HG03520 (cell line): ENCODE results near the gene LY6G6F.
"Not testable (repeated sequence)": the region's sequence is repeated elsewhere in the genome, so short reads cannot be mapped to it uniquely, and the experiment has no call there.

Experiments used
- ATAC-seq: cut with Tn5 transposase; IDR thresholded peaks from one replicate; pipeline ENCODE4 v1.9.1; 2021; ENCODE audit warnings: mild to moderate bottlenecking, moderate library complexity; ENCODE audit not compliant: unreplicated experiment

Gene LY6G6F

DNA sequence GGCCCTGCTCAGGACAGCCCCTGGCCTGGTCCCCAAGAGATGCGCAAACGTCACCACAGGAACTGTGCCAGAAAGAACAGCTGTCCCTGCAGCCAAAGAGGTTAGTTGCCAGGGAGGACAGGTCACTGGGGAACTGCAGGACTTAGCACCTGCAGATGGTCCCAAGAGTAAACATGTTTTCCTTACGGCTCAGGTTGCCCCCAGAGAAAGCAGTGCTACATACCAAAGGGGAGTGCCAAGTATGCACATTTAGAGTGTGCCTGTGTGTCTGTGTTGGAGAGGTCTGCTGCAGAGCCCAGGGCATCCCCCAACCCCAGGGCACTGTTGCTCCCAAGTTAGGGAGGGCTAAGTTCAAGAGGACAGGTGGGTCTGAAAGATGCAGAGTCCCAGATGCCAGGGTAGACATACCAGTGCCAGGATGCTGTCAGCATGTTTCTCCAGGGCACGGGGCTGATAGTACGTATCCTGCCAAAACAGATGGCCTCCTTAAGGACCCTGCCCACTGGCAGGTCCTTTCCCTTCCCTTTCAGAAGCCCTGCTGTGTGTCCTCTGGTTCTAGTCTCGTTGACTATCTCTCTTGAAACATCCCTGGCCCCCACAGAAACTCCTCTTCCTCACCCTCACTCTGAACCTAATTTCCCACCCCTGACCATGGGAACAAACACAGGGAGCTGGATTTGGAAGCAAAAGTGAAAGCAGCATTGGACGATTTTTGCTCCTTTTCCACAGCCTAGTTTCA, 4.8 kb upstream of the LY6G6F start:
- no peak for ATAC-seq

DNA sequence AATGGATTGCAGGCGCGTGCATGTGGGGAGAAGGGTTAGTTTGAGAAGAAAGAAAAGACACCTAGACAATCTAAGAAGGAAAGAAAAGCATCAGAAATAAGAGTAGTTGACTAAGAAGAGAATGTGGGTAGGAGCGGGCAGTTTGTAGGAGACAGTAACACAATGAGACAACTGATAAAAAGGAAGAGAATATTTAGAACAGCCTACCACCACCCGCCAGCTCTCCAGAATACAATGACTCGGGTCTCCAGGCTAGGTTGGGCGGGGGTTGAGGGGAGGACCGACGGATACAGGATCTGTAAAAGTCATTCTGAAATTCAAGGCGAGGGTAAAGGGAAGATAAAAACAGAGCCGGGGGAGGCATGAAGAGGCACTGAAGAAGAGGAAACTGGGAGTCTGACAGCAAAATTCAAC, 4.3 kb upstream of the LY6G6F start:
- no peak for ATAC-seq

DNA sequence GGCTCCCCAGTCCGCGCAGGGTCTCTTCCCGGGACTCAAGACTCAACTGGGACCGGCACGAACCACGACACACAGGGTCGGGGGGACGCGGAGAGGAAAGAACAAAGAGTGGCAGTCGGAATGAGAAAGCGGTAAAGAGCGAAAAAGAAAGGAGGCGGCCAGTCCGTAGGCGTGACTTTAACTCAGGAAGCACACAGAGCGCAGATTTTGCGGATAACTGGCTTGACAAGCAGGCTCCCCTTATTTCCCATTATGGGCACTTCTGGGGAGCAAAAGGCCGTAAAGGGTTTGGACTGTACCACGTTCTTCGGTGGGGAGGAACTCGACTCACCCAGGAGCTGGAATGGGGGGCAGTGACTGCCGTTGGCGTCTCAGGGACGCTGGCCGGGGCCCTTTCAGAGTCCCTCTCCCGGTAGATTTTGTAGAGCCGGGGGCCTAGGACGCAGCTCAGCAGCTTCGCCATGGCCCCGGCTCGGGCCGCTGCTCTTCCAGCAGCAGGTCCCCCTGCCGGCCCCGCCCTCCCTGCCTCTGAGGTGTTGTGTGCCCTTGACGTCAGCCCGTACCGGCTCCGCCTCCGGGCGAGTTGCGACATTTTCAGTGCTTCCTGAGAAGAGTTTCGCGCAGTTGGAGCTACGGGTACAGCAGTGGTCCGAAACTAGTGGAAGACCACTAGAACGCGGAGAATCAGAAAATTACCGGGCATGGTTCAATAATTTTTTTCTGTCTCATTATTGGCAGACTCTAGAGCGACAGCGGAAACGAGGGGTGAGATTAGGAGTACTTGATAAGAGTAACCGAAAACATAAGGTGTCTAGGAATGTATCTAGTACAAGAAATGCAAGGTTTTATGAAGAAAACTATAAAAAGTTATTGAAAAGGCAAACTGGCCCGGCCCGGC, 3.6 kb upstream of the LY6G6F start, which contains the start of gene ABHD16A:
TSS of gene ABHD16A (minus strand) at position 506 of the 898 bp plus-strand sequence. CDS start at position 463, 43 bp downstream.
- ATAC-seq: peak; percentile 79

DNA sequence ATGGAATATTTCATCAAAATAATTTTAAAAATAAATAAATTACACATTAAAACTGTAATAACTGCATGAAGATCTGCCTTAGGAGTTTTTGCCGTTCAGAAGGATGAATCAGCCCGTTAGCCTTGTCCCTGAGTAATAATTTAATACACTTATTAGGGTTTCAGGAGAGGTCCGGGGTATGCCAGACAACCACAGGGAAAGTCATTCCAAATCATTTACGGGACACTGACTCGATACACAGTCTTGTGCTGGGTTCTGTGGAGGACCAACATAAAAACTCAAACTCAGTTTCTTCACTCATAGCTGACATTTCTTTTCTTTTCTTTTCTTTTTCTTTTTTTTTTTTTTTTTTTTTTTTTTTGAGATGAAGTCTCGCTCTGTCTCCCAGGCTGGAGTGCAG, 735 bp upstream of the LY6G6F start:
- no peak for ATAC-seq

DNA sequence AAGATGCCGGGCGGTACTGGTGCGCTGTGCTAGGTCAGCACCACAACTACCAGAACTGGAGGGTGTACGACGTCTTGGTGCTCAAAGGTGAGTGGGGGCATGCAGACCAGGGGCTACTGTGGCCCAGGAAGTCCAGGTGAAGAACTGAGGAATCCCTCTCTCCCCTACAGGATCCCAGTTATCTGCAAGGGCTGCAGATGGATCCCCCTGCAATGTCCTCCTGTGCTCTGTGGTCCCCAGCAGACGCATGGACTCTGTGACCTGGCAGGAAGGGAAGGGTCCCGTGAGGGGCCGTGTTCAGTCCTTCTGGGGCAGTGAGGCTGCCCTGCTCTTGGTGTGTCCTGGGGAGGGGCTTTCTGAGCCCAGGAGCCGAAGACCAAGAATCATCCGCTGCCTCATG, 1.0 kb downstream of the LY6G6F start:
- no peak for ATAC-seq

DNA sequence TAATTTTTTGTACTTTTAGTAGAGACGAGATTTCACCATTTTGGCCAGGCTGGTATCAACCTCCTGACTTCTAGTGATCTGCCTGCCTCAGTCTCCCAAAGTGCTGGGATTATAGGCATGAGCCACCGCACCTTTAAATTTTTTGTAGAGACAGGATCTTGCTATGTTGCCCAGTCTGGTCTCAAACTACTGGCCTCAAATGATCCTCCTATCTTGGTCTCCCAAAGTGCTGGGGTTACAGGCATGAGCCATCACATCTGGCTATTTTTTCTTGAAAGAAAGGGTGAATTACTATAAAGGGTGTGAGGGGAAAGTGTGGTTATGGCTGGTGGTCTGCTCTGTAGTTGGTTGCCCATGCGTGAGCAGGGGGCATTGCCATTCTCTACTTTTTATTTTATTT, 1.6 kb downstream of the LY6G6F start:
- no peak for ATAC-seq

DNA sequence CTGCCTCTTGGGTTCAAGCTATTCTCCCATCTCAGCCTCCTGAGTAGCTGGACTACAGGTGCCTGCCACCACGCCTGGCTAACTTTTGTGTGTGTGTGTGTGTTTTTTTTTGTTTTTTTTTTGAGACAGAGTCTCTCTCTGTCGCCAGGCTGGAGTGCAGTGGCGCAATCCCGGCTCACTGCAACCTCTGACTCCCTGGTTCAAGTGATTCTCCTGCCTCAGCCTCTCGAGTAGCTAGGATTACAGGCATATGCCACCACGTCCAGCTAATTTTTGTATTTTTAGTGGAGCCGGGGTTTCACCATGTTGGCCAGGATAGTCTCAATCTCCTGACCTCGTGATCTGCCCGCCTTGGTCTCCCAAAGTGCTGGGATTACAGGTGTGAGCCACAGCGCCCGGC, 2.5 kb downstream of the LY6G6F start:
- not testable (repeated sequence) for ATAC-seq

DNA sequence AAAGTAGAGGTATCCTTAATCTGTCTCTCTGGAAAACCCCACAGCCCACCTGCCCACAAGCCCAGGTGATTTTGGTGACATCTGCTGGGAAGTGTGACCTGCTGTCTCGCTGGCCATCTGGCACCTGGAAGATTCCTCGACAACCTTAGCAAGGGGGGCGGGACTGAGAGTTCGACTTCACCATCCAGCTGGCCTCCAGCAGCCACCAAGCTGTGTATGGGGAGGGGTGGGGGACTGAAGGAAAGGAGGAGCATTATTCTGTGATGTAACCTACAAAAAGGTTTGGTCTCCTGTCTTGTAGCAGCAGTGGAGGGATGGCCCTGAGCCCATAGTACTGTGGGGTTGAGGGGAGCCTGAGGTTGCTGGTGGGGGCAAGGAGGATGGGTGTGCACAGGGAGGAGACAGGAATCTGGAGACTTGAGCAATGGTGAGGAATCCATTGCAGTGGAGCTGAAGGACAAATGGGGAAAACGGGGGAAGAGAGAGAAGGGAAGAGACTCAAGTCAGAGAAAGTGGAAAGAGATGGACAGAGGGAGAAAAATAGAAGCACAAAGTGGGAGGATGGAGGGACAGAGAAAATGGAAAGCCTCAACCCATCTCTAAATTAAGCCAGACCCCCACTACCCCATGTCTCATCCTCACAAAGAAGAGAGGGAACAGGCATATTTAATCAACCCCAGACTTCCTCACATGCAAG, 4.0 kb downstream of the LY6G6F start:
- no peak for ATAC-seq

DNA sequence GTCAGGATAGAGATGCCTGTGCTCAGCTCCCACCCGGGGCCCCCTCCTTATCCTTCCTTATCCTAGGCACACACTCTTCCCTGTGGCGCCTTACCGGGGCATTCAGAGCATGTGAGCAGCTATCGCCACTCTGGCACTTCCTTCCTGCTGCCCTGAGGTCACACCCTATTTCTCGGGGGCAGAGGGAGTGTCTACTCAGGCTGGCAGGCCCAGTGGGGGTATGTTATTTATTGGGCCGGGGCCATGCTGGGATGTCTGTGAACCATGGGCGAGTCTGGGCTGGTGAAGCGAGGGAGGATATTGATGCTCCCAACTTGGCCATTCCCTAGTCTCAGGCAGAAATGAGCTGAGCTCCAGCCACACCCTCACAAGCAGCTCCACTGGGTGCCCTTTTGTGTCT, 4.6 kb downstream of the LY6G6F start:
- ATAC-seq: no peak

DNA sequence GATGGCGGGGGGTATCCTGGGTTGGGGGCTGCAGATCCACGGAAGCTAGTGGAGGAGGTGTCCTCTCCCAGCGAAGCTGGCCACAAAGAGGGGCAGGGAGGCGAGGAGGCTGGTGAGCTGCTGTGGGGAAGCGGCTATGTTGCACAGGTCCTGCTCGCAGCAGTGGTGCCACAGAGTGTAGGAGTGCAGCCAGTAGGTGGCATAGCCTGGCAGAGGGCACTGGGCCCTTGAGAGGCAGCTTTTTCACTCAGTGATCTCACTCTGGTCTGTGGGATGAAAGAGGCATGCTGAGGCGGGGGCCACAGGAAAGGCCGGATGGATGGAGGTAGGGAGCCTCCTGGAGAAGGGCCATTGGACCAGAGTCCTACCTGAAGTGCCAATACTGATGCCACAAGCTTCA, 5.6 kb downstream of the LY6G6F start:
- no peak for ATAC-seq

DNA sequence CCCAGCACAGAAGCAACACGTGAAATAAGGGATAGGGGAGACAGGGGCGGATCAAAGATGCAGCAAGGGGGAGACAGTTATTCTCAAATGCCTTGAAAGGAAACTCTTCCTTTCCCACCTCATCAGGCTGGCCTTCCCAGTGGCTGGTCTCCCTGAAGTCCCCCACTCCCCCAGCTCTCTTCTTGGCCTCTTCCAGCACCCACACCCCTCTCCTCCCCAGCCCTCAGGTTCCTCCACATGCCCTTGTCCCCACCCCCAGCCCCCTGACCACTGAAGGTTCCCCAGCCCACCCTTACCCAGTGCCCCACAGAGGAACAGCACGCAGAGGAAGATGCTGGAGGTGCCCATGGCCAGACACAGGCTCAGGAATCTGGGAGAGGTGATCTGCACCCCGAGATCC, 6.8 kb downstream of the LY6G6F start:
- no peak for ATAC-seq

DNA sequence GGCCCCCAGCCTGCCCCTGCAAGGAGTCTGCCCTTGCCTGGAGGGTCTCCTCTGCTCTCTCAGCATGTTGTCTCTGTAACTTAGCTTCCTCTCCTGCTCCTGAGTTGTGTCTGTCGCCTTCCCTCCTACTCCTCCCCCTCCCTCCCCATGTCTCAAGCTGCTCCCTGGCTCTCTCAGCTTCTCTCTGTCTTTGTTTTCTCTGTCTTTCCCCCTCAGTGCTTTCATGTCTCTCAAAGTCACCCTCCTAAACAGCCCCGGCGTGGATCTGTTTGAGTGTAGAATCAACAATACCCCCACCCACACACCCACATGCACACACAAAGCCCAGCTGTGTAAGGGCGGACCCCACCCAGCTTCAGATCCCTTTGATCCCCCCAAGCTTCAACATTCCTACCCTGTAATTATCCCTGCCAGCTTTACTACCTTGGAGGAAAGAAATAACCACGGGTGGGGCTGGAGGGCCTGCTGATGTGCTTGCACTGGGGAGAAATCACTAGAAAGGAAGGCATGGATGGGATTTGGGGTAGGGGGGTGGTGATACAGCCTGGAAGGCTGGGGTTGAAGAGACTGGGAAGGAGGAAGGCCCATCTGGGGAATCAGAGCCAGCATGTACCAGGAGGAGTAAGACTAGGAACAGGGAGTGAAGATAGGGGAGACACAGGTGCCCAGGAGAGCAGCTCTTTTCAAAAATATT, 7.5 kb downstream of the LY6G6F start:
- no peak for ATAC-seq

DNA sequence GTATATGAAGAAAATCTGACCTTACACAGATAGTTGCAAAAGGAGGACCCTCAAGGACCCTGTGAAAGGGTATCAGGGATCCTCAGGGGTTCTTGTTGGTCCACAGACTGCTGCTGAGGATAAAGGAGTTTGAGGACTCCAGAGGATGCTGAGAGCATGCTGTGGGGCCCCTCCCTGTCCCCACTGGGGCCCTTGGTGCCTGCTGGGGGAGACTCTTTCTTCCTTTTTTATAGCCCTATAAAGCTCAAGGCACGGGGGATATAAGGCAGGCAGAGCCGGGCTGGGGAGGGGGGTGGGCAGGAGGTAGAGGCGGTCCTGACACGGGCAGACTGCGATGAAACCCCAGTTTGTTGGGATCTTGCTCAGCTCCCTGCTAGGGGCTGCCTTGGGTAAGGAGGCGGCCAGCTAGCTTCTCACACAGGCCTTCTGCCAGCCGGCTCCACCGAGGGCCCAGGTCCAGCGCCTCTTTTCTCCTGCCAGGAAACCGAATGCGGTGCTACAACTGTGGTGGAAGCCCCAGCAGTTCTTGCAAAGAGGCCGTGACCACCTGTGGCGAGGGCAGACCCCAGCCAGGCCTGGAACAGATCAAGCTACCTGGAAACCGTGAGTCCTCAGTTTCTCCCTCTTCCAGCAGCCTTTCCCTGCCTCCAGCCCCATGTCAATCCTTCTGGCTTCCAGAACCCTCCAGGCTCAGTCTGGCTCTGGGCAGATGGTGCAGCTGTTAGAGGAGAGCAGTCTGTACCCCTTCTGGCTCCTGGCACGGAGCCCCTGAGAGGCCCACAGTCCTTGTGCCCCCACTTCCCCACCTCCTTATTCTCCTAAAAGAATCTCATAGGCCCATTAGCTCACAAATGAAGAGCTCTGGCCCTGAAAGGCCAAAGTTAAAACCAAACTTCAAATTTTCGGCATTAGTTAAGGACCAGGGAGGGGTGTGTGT, 8.6 kb downstream of the LY6G6F start, which contains the start of gene LY6G6D:
TSS of gene LY6G6D (plus strand) at position 327 of the 937 bp plus-strand sequence. CDS start at position 335, 8 bp downstream.
- ATAC-seq: no peak

DNA sequence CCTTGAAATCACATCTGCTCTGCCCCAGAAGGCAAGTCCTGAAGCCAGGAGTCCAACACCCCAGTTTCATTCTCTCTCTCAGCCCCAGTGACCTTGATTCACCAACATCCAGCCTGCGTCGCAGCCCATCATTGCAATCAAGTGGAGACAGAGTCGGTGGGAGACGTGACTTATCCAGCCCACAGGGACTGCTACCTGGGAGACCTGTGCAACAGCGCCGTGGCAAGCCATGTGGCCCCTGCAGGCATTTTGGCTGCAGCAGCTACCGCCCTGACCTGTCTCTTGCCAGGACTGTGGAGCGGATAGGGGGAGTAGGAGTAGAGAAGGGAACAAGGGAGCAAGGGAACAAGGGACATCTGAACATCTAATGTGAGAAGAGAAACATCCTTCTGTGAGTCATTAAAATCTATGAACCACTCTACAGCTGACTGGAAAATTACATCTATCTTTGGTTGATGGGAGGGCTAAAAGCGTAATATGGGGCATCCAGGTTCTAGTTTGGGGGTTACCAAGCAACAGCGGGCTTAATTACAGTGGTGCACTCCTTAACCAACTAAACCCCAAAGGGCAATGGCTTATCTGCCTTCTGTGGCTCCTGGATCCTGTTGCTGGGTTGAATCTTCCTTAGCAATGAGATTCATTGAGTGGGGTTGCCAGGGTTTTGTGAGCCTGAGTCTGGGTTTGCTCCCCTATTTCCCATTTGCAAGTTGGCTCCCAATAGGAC, 11.0 kb downstream of the LY6G6F start:
- no peak for ATAC-seq

DNA sequence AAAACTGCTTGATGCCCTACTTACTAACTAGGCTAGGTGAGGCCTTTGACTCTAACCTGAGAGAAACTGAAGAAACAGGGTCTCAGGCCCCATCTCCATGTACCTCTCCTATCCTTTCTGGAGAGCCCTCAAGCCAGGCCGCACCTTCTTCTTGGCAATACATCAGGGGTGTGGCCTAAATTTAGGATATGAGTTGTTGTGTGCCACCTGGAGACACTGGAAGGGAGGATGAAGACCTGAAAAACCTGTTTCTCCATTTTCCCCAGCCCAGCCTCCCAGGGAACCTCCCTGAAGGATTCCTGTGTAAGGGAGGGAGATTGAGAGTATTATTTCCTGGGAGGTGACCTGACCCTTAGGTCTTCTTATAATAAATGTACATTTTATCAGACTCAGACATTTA, 11.6 kb downstream of the LY6G6F start:
- no peak for ATAC-seq

DNA sequence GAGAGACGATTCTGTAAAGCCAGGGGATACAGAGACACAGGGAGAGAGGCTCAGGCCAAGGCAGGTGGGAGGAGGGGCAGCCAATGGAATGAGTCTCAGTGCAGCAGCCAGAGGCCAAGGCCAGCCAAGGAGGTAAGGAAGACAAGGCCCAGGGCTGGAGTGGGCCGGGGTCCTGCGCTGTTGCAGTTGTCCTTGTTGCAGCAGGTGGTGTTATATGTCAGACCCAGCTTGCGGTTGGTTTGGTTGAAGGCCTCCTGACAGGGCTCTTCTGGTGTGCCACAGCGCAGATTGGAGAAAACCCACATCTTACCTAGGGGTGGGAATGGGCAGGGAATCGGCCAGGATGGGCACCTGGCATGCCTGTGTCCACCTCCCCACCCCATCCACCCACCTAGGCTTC, 12.3 kb downstream of the LY6G6F start:
- ATAC-seq: no peak

DNA sequence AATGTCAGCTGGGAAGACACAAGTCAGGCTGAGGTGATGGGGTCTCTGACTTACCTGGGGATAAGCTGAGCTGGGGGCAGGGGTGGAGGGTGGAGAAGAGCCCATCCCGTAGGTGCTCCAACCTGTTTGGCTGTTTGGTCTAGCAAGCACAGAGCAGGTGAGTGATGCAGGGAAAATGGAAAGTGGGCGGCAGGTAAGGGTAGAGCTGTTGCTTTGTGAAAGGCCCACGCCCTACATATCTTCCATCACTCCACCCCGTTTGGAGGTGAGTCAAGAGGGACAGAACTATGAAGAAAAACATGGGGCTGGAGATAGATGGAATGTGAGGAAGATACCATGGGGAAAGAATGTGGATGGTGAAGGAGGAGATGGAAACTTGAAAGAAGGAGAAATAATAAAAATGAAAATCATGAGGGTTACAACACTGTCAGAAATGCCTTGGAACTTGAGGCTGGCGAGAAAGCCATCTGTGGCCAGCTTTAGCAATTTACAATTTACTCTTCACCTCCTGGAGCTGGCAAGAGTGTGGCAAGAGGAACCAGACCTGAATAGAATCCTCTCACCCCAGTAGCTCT, 13.6 kb downstream of the LY6G6F start:
- no peak for ATAC-seq

DNA sequence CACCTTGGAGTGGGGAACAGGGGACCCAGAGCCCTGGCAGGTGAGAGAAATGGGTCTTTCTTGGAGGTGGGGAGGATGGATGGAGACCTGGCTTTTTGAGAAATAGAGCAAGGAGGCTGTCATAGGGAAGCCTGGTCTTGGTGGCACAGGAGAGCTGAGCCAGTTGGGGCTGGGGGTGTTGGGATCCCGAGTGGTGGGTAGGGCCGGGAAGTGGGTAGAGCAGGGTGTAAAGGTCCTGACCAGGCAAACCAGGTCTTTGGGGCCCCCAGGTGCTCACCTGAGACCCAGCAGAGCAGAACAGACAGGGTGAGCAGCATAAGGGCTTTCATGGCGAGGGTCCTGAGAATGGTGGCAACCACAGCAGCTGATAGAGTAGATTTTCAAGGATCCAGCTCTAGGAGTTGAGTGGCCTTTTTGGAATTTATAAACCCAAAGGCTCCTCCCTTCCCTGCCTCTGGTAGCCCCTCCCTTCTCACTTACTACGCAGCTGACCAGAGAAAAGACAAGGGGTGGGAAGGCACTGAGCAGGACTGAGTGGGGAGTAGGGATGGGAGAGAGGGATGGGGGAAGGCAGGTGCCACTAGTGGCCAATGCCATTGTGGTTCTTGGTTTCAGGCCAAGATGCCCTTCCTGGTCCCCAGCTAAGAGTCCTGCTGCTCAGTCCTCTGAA, 14.8 kb downstream of the LY6G6F start, which contains the start of gene LY6G6C:
TSS of gene LY6G6C (minus strand) at position 396 of the 670 bp plus-strand sequence. CDS start at position 329, 67 bp downstream.
- no peak for ATAC-seq
